Esophagus muscularis mucosa (tissue), 4 donors: ENCODE results near the gene PEX6.

Source experiments
- CTCF ChIP-seq, 3 experiments: fragments of 200-600 bp in 2 of 3; fragments of 450-650 bp in 1 of 3; sonication (generic) in 2 of 3; IDR thresholded peaks; one replicate each; pipeline ENCODE4 v1.5.1; 2017 to 2019; ENCODE audit warnings: antibody characterized with exemption in 3 of 3, mild to moderate bottlenecking in 2 of 3, moderate library complexity in 1 of 3
- EP300 ChIP-seq: sonication (generic); formaldehyde crosslinking; IDR thresholded peaks from one replicate; pipeline ENCODE4 v1.6.1; 2017; ENCODE audit warnings: antibody characterized with exemption
- POLR2A ChIP-seq: fragments of 450-650 bp; IDR thresholded peaks from one replicate; pipeline ENCODE4 v1.6.1; 2017; ENCODE audit warnings: antibody characterized with exemption, moderate library complexity, mild to moderate bottlenecking, low read depth

GRCh38 chr6:42939810-42940167 lies 39.2 kb downstream of the PEX6 start:
- TF ChIP-seq CTCF (IDR thresholded peaks at IDR 0.05) (no peak), EP300 (no peak), POLR2A (no peak)
